Loucy (cell line): Measurements from ENCODE around the gene TIPIN.

Source experiments
- H2AFZ ChIP-seq: fragments of 200-600 bp; sonication (generic); 2 replicates; pipeline ENCODE4 v1.6.0; 2016; ENCODE audit warnings: antibody characterized with exemption, mild to moderate bottlenecking, low read length, moderate library complexity
- H3F3A ChIP-seq: fragments of 200-600 bp; 2 replicates; pipeline ENCODE4 v1.6.0; 2016; ENCODE audit warnings: antibody characterized with exemption, low read depth, mild to moderate bottlenecking
- H3K27me3 ChIP-seq: fragments of 200-600 bp; sonication (generic); 2 replicates; pipeline ENCODE4 v1.6.1; 2014; ENCODE audit warnings: low read length, mild to moderate bottlenecking; ENCODE audit not compliant: insufficient read depth, poor library complexity, severe bottlenecking
- H3K36me3 ChIP-seq: fragments of 200-600 bp; sonication (generic); 2 replicates; pipeline ENCODE4 v1.6.1; 2016; ENCODE audit warnings: low read length; ENCODE audit not compliant: insufficient read depth
- H3K4me1 ChIP-seq: fragments of 200-600 bp; sonication (generic); 2 replicates; pipeline ENCODE4 v1.5.1; 2014; ENCODE audit warnings: low read length, mild to moderate bottlenecking; ENCODE audit not compliant: insufficient read depth, poor library complexity, severe bottlenecking
- H3K4me2 ChIP-seq: fragments of 200-600 bp; sonication (generic); 2 replicates; pipeline ENCODE4 v1.6.0; 2014; ENCODE audit warnings: antibody characterized with exemption, low read length, low read depth, mild to moderate bottlenecking; ENCODE audit not compliant: poor library complexity, severe bottlenecking
- H3K4me3 ChIP-seq: fragments of 200-600 bp; sonication (generic); 2 replicates; pipeline ENCODE4 v1.5.1; 2014; ENCODE audit warnings: low read length, mild to moderate bottlenecking, mixed read lengths; ENCODE audit not compliant: poor library complexity, severe bottlenecking
- H3K79me2 ChIP-seq: fragments of 200-600 bp; sonication (generic); 2 replicates; pipeline ENCODE4 v1.6.1; 2014; ENCODE audit warnings: low read length; ENCODE audit not compliant: insufficient read depth
- H3K9ac ChIP-seq: fragments of 200-600 bp; sonication (generic); 2 replicates; pipeline ENCODE4 v1.6.0; 2014; ENCODE audit warnings: mild to moderate bottlenecking, low read depth, low read length, moderate library complexity; ENCODE audit not compliant: poor library complexity, severe bottlenecking
- H3K9me2 ChIP-seq: fragments of 200-600 bp; sonication (generic); replicated peaks from 2 replicates; pipeline ENCODE4 v1.6.1; 2016; ENCODE audit warnings: low read depth, low read length, mixed read lengths
- H3K9me3 ChIP-seq: fragments of 200-600 bp; sonication (generic); 2 replicates; pipeline ENCODE4 v1.6.1; 2014; ENCODE audit warnings: mild to moderate bottlenecking, antibody characterized with exemption, low read length, low read depth; ENCODE audit not compliant: insufficient read depth
- H4K20me1 ChIP-seq: fragments of 200-600 bp; sonication (generic); 2 replicates; pipeline ENCODE4 v1.6.0; 2014; ENCODE audit warnings: antibody characterized with exemption, low read length, mild to moderate bottlenecking; ENCODE audit not compliant: insufficient read depth, poor library complexity, severe bottlenecking
- CTCF ChIP-seq: fragments of 200-600 bp; sonication (generic); conservative IDR thresholded peaks from 2 replicates; pipeline ENCODE4 v1.5.1; 2014; ENCODE audit warnings: mild to moderate bottlenecking, antibody characterized with exemption, low read length
- EZH2phosphoT487 ChIP-seq: fragments of 200-600 bp; IDR thresholded peaks from 2 replicates; pipeline ENCODE4 v1.6.1; 2018; ENCODE audit warnings: antibody characterized with exemption, mild to moderate bottlenecking, moderate library complexity, borderline replicate concordance

Gene TIPIN

GRCh38 chr15:66390678-66391077 is 34.2 kb upstream of the TIPIN start:
- Histone ChIP-seq H3K36me3 (0 out of 2 replicates have a peak, but pooled peaks cover under 1% of the 10 kb centered on the region), H3K4me2 (peak overlapping the region; percentile 89), H2AFZ (no peak overlapping the region), H3K9me3 (no peaks in the 10 kb centered on the region), H3K4me3 (peak overlapping the region; percentile 97), H3K4me1 (peaks cover 66% of the 10 kb centered on the region), H4K20me1 (peaks cover 58% of the 10 kb centered on the region), H3F3A (0 out of 2 replicates have a peak, but pooled peaks cover 7% of the 10 kb centered on the region), H3K9me2 (no peaks in the 10 kb centered on the region), H3K79me2 (peaks cover 92% of the 10 kb centered on the region), H3K27me3 (no peaks in the 10 kb centered on the region), H3K9ac (peak overlapping the region; percentile 51)
- TF ChIP-seq EZH2phosphoT487, result no peak
- no peak for TF ChIP-seq CTCF

DNA sequence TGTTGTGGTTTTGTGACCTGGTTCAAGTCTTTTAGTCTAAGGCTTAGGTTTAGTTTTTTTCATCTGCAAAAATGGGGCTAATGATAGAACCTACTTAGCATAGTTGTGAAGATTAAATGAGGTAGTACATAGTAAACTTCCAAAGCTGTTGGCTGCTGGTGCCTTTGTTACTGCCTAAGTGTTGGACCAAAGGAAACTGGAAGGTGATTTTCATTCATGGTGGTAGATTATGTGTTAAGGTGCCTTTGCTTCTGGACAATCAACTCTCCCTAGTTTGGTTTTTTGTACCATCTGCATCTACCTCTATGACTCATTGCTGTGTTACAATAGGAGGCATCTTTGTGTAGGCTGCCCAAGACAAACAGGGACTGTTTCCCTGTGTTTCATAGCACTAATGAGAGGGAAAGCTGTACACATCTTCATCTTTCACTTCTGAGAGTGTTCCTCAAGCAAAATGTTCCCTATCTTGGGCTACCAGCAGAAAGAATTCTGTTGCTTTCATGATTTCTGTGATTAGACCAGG is 33.4 kb upstream of the TIPIN start:
- Histone ChIP-seq H3K79me2 (peaks cover 84% of the 10 kb centered on the region), H3K4me2 (peak overlapping the region; percentile 89), H3K9ac (peak overlapping the region; percentile 51), H3K4me3 (peak overlapping the region; percentile 97), H4K20me1 (peaks cover 53% of the 10 kb centered on the region), H2AFZ (no peak overlapping the region), H3K9me3 (no peaks in the 10 kb centered on the region), H3K9me2 (no peaks in the 10 kb centered on the region), H3K27me3 (no peaks in the 10 kb centered on the region), H3F3A (0 out of 2 replicates have a peak, but pooled peaks cover 7% of the 10 kb centered on the region), H3K4me1 (peaks cover 65% of the 10 kb centered on the region), H3K36me3 (no peaks in the 10 kb centered on the region)
- TF ChIP-seq EZH2phosphoT487 (no peak), CTCF (no peak)

DNA sequence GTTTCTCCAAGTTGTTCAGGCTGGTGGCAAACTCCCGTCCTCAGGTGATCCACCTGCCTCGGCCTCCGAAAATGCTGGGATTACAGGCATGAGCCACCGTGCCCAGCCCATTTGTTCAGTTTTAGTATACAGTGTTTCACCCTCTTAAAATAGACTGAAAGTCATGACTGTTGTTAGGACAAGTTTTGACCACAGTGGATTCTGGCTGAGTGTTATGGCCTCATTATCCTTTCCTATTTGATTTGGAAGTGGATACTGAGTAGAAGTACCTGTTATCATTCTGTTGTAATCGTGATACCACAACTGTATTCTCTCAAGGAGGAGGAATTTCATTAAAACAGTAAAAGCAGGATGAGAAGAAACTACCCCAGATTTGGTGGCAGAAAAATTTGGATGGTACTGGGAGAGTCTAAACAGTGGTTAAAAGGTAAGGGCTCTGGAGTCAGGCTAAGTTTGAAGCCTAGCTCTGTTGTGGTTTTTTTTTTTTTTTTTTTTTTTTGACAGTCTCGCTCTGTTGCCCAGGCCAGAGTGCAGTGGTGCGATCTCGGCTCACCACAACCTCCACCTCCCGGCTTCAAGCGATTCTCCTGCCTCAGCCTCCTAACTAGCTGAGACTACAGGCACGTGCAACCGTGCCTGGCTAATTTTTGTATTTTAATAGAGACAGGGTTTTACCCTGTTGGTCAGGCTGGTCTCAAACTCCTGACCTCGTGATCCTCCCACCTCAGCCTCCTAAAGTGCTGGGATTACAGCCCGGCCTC is 32.8 kb upstream of the TIPIN start:
- no peak overlapping the region for H2AFZ ChIP-seq
- H3K79me2 ChIP-seq, result peaks cover 78% of the 10 kb centered on the region
- H3F3A ChIP-seq, result 0 out of 2 replicates have a peak, but pooled peaks cover 7% of the 10 kb centered on the region
- peak overlapping the region; percentile 97 for H3K4me3 ChIP-seq
- H3K36me3 ChIP-seq, result no peaks in the 10 kb centered on the region
- H3K27me3 ChIP-seq, result no peaks in the 10 kb centered on the region
- no peaks in the 10 kb centered on the region for H3K9me2 ChIP-seq
- peaks cover 48% of the 10 kb centered on the region for H4K20me1 ChIP-seq
- TF ChIP-seq CTCF (no peak), EZH2phosphoT487 (no peak)
- H3K4me1 ChIP-seq, result peaks cover 59% of the 10 kb centered on the region
- no peak overlapping the region for H3K9ac ChIP-seq
- peak overlapping the region; percentile 89 for H3K4me2 ChIP-seq
- no peaks in the 10 kb centered on the region for H3K9me3 ChIP-seq
